A549 (cell line): ENCODE data around the gene SLC10A2. TPM values are rescaled to one million over a fixed set of nuclear protein-coding genes. Genes with fewer than 3 reads are reported as not detected.

ENCODE experiments used
- ATAC-seq, 2 experiments: fragments of 200-7000 bp in 1 of 2; fragments of >200 bp in 1 of 2; cut with Nextera tagmentation in 1 of 2; cut with Tn5 transposase in 1 of 2; 3 replicates each; pipeline versions ENCODE4 v1.8.0 to v1.9.1; 2018 to 2020; ENCODE audit warnings: mild to moderate bottlenecking in 1 of 2, moderate library complexity in 1 of 2
- CTCF ChIA-PET: fragments of 300-600 bp; sonication (Branson Sonifier 250); formaldehyde crosslinking; extraction: SDS; loops from one replicate; lab custom pipeline; 2021; ENCODE audit warnings: antibody characterized with exemption, inconsistent platforms; lab: Yijun Ruan, JAX
- POLR2A ChIA-PET: fragments of 350-600 bp; formaldehyde crosslinking; extraction: SDS; loops from one replicate; lab custom pipeline; 2021; ENCODE audit warnings: antibody characterized with exemption, inconsistent platforms; lab: Yijun Ruan, JAX
- DNase-seq, 2 experiments: peaks; one replicate each; pipeline versions ENCODE4 v3.0.0 to v3.0.0-alpha.2; 2011 to 2016; ENCODE audit warnings: low read depth in 1 of 2, low spot score in 1 of 2
- FAIRE-seq: peaks from 2 replicates; lab custom pipeline; 2011; peaks lifted over from hg19 to GRCh38; lab: Jason Lieb, UNC
- H3K27ac ChIP-seq, 2 experiments: fragments of >200 bp; sonication (Bioruptor Twin); formaldehyde crosslinking; 3 replicates each; pipeline ENCODE4 v1.5.1; 2016 to 2017
- H3K4me1 ChIP-seq: fragments of >200 bp; sonication (Bioruptor Twin); formaldehyde crosslinking; 3 replicates; pipeline ENCODE4 v1.6.1; 2016
- H3K4me2 ChIP-seq: fragments of >200 bp; sonication (Bioruptor Twin); formaldehyde crosslinking; 3 replicates; pipeline ENCODE4 v1.6.1; 2016
- H3K4me3 ChIP-seq: fragments of >200 bp; sonication (Bioruptor Twin); formaldehyde crosslinking; 3 replicates; pipeline ENCODE4 v1.5.1; 2016
- H3K9me3 ChIP-seq: fragments of >200 bp; sonication (Bioruptor Twin); formaldehyde crosslinking; 3 replicates; pipeline ENCODE4 v1.6.1; 2016
- CBX2 ChIP-seq: fragments of 200-600 bp; sonication (generic); IDR thresholded peaks from 2 replicates; pipeline ENCODE4 v1.6.1; 2016; ENCODE audit warnings: low read depth, mild to moderate bottlenecking, borderline replicate concordance
- CEBPB ChIP-seq, 2 experiments: fragments of >200 bp in 1 of 2; sonication (Bioruptor Twin) in 1 of 2; formaldehyde crosslinking in 1 of 2; IDR thresholded peaks; 2 replicates each; pipeline ENCODE4 v1.6.1; 2012 to 2016
- CHD4 ChIP-seq: fragments of 200-600 bp; sonication (generic); IDR thresholded peaks from 2 replicates; pipeline ENCODE4 v1.6.1; 2016; ENCODE audit warnings: antibody characterized with exemption, mild to moderate bottlenecking, borderline replicate concordance
- EHF ChIP-seq: fragments of 250-450 bp; sonication (Bioruptor Pico); IDR thresholded peaks from 2 replicates; pipeline ENCODE4 v1.5.0; 2020; ENCODE audit warnings: mild to moderate bottlenecking
- EHMT2 ChIP-seq: fragments of 200-600 bp; sonication (generic); IDR thresholded peaks from 2 replicates; pipeline ENCODE4 v1.6.1; 2016; ENCODE audit warnings: antibody characterized with exemption, low read depth, mild to moderate bottlenecking, moderate library complexity
- FOSL2 ChIP-seq, 2 experiments: fragments of 450-650 bp in 1 of 2; fragments of >200 bp in 1 of 2; sonication (Bioruptor Twin) in 1 of 2; formaldehyde crosslinking; IDR thresholded peaks; 2 replicates each; pipeline versions ENCODE4 v1.5.0 to v1.6.1; 2016 to 2020; ENCODE audit warnings: mild to moderate bottlenecking in 1 of 2, moderate library complexity in 1 of 2
- GATA3 ChIP-seq: IDR thresholded peaks from 2 replicates; pipeline ENCODE4 v1.6.1; 2012; ENCODE audit warnings: borderline replicate concordance
- HDAC2 ChIP-seq: fragments of 200-600 bp; sonication (generic); IDR thresholded peaks from 2 replicates; pipeline ENCODE4 v1.6.1; 2016
- HEYL ChIP-seq: fragments of 250-450 bp; sonication (Bioruptor Pico); IDR thresholded peaks from 2 replicates; pipeline ENCODE4 v1.8.0; 2021; ENCODE audit warnings: mild to moderate bottlenecking, moderate library complexity
- HOXA7 ChIP-seq: fragments of 250-450 bp; sonication (Bioruptor Pico); IDR thresholded peaks from 2 replicates; pipeline ENCODE4 v1.5.0; 2020; ENCODE audit warnings: mild to moderate bottlenecking, moderate library complexity
- JUN ChIP-seq, 2 experiments: fragments of >200 bp; sonication (Bioruptor Twin); formaldehyde crosslinking; IDR thresholded peaks; 2 replicates in 1 of 2; 3 replicates in 1 of 2; pipeline ENCODE4 v1.6.1; 2016 to 2017
- KDM1A ChIP-seq: fragments of 200-600 bp; sonication (generic); IDR thresholded peaks from 2 replicates; pipeline ENCODE4 v1.6.1; 2016; ENCODE audit warnings: low read depth, mild to moderate bottlenecking
- KDM5A ChIP-seq: fragments of 200-600 bp; sonication (generic); IDR thresholded peaks from 2 replicates; pipeline ENCODE4 v1.6.1; 2016; ENCODE audit warnings: antibody characterized with exemption, mild to moderate bottlenecking
- MAFK ChIP-seq: fragments of 450-650 bp; IDR thresholded peaks from 2 replicates; pipeline ENCODE4 v1.6.1; 2014; ENCODE audit not compliant: partially characterized antibody
- MYC ChIP-seq: IDR thresholded peaks from 2 replicates; pipeline ENCODE4 v1.6.1; 2012; ENCODE audit warnings: mild to moderate bottlenecking, inconsistent platforms, low read length, improper control_type of control experiment, borderline replicate concordance
- NFE2L2 ChIP-seq: fragments of 150-350 bp; conservative IDR thresholded peaks from 2 replicates; pipeline ENCODE4 v1.6.1; 2014; ENCODE audit warnings: low read length
- NR3C1 ChIP-seq: fragments of >200 bp; sonication (Bioruptor Twin); formaldehyde crosslinking; IDR thresholded peaks from 3 replicates; pipeline ENCODE4 v1.6.1; 2017
- PHF8 ChIP-seq: fragments of 200-600 bp; sonication (generic); IDR thresholded peaks from 2 replicates; pipeline ENCODE4 v1.6.1; 2016; ENCODE audit warnings: low read depth, mild to moderate bottlenecking, antibody characterized with exemption, moderate library complexity, borderline replicate concordance
- POLR2AphosphoS2 ChIP-seq: conservative IDR thresholded peaks from 2 replicates; pipeline ENCODE4 v1.6.1; 2012; ENCODE audit warnings: low read length, improper control_type of control experiment, inconsistent platforms
- RARB ChIP-seq: fragments of 250-450 bp; sonication (Bioruptor Pico); IDR thresholded peaks from 2 replicates; pipeline ENCODE4 v1.8.0; 2021; ENCODE audit warnings: mild to moderate bottlenecking, moderate library complexity
- RCOR1 ChIP-seq: fragments of 150-350 bp; IDR thresholded peaks from 2 replicates; pipeline ENCODE4 v1.6.1; 2014; ENCODE audit warnings: antibody characterized with exemption, low read length, low read depth
- RFX5 ChIP-seq: fragments of 450-650 bp; IDR thresholded peaks from 2 replicates; pipeline ENCODE4 v1.7.1; 2014; ENCODE audit warnings: antibody characterized with exemption, mild to moderate bottlenecking, moderate library complexity
- SMC3 ChIP-seq: fragments of >200 bp; sonication (Bioruptor Twin); formaldehyde crosslinking; IDR thresholded peaks from 3 replicates; pipeline ENCODE4 v1.6.1; 2018; ENCODE audit warnings: inconsistent platforms
- TFCP2L1 ChIP-seq: fragments of 250-450 bp; sonication (Bioruptor Pico); IDR thresholded peaks from 2 replicates; pipeline ENCODE4 v1.5.0; 2021; ENCODE audit warnings: mild to moderate bottlenecking
- ZC3H11A ChIP-seq: fragments of 450-650 bp; IDR thresholded peaks from 2 replicates; pipeline ENCODE4 v1.6.1; 2014; ENCODE audit warnings: antibody characterized with exemption, mild to moderate bottlenecking
- ZNF302 ChIP-seq: fragments of 250-450 bp; sonication (Bioruptor Pico); IDR thresholded peaks from 2 replicates; pipeline ENCODE4 v1.9.0; 2021; ENCODE audit warnings: inconsistent platforms, mild to moderate bottlenecking, moderate library complexity
- WGBS: methylation state at CpG from one replicate; pipeline ENCODE4 v1.1.6; 2017; ENCODE audit errors: missing lambda C conversion rate; 5-methylcytosine and 5-hydroxymethylcytosine counted together
- polyA plus RNA-seq, 4 experiments: library from polyadenylated mRNA; depleted of rRNA in 3 of 4; stranded (reverse); fragments of >200 nt; fragmentation: RNase III in 1 of 4; extraction: RNeasy Plus Mini Kit Qiagen cat#74134 plus additional on column Dnase treatment in 1 of 4; gene quantifications; 2 replicates in 3 of 4; 3 replicates in 1 of 4; pipeline ENCODE4 v1.2.3, GENCODE V29; 2011 to 2017
- TF ChIP-seq, protein P1 (sequence below): IDR thresholded peaks from 2 replicates; pipeline ENCODE4 v1.6.1; 2012
- TF ChIP-seq, protein P2 (sequence below): IDR thresholded peaks from 2 replicates; pipeline ENCODE4 v1.6.1; 2012; ENCODE audit warnings: low read depth, borderline replicate concordance
- TF ChIP-seq, protein P3 (sequence below): fragments of 150-350 bp; IDR thresholded peaks from 2 replicates; pipeline ENCODE4 v1.6.1; 2014; ENCODE audit warnings: low read depth, mild to moderate bottlenecking, low read length

The SLC10A2 gene
- polyA plus RNA-seq, 2 of the 4 experiments (the other 2 are of a cell fraction), result not detected

DNA sequence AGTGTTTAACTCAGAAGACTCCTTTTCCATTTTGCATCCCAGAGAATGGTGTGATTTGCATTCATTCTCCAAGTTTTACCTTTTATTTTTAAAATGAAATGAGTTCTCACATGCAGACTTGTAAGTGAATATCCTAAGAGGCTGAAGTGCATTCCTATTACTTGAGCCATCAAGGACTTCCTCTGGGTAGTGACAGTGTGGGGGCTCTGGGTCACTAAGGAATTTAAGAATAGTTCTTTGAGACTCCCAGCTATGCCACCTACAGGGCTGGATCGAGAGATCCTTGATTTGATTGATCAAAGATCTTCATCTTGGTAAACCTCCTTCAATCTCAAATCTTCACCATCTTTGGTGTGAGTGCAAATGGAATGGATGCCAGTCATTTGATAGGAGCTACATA lies 36.3 kb upstream of the SLC10A2 start (continued):
- no peak for TF ChIP-seq ZNF302 (CRISPR knock-in tag)

DNA sequence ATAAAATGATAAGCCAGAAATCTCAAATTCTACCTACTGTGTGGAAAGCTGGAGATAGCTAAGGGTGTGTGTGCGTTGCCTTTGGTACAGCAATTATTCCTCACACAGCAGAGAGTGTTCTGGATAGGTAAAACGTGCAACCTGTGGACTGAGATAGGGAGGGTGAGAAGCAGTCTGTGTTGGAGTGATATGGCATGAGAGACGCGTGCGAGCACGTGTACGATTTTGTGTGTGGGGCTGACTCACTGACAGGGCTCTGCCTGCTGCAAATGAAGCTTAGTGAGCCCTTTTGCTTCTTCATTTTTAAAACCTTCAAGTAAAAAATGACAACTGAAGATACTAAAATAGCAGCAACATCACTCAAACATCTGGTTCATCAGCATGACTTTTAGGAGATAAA lies 35.7 kb upstream of the SLC10A2 start:
- ATAC-seq (no peak), FAIRE-seq (no peak), DNase-seq (no peak)
- Histone ChIP-seq H3K4me2 (no peak overlapping the region), H3K4me3 (no peak overlapping the region), H3K4me1 (no peaks in the 10 kb centered on the region), H3K27ac (no peak overlapping the region), H3K9me3 (no peaks in the 10 kb centered on the region)
- ChIA-PET POLR2A (no interaction called here), CTCF (no interaction called here)
- WGBS, result under 1% methylated on average over 7 of the region's 7 CpGs
- TF ChIP-seq, protein P1, sequence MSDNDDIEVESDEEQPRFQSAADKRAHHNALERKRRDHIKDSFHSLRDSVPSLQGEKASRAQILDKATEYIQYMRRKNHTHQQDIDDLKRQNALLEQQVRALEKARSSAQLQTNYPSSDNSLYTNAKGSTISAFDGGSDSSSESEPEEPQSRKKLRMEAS, result no peak

DNA sequence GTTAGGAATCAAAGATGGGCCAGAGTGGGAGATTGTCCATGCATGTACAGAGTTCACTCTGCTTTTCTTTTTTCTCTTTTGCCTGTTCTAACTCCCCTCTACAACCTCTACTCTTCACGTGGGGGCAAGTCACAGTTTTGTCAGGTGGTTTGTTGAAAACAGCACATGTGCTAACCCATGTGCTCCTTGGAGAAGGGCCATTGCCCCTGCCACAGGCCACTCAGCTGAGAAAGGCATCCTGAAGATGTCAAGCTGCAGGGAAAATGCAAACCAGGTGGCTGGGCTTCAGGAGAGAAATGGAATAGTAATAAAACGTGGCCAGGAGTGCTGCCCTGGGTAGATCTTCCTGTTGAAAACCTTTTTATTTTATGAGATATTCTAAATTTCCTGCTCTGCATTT lies 35.3 kb upstream of the SLC10A2 start:
- Histone ChIP-seq H3K4me2 (no peak overlapping the region), H3K4me1 (no peaks in the 10 kb centered on the region), H3K9me3 (no peaks in the 10 kb centered on the region), H3K27ac (no peak overlapping the region), H3K4me3 (no peak overlapping the region)
- no peak for ATAC-seq
- TF ChIP-seq HDAC2 (no peak), JUN (IDR thresholded peaks at IDR 0.05) (no peak), EHF (CRISPR knock-in tag) (no peak), HOXA7 (no peak), RARB (CRISPR knock-in tag) (no peak), EHMT2 (no peak), CEBPB (IDR thresholded peaks at IDR 0.05) (no peak), NR3C1 (no peak), ZC3H11A (no peak), NFE2L2 (no peak), CBX2 (no peak), MAFK (no peak), HEYL (CRISPR knock-in tag) (no peak), RFX5 (no peak), CHD4 (no peak), MYC (no peak), FOSL2 (IDR thresholded peaks at IDR 0.05) (no peak), FOSL2 (CRISPR knock-in tag; IDR thresholded peaks at IDR 0.05) (no peak), KDM5A (no peak)
- TF ChIP-seq, protein P2, sequence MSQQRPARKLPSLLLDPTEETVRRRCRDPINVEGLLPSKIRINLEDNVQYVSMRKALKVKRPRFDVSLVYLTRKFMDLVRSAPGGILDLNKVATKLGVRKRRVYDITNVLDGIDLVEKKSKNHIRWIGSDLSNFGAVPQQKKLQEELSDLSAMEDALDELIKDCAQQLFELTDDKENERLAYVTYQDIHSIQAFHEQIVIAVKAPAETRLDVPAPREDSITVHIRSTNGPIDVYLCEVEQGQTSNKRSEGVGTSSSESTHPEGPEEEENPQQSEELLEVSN, result no peak
- no peak for FAIRE-seq
- DNase-seq, result no peak
- 0% methylated on average over 2 of the region's 2 CpGs for WGBS
- ChIA-PET POLR2A (no interaction called here), CTCF (no interaction called here)

DNA sequence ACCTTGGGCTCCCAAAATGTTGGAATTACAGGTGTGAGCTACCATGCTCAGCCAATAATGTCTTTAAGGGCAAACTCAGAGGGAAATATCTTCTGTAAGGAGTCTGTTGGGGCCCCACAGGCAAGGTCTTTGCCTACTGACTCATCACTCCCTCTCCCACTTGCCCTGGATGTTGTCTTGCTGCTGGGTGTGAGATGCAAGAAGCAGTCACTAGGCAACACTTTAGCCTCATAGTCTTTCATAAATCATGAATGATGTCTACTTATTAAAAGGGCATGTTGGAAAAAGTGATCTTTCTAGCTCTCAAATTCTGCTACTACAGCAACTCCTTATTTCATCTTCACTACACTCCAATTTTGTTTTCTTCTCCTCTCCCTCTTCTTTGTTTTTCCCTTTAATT lies 34.6 kb upstream of the SLC10A2 start:
- no peaks in the 10 kb centered on the region for H3K9me3 ChIP-seq
- H3K4me2 ChIP-seq, result no peak overlapping the region
- no peak for TF ChIP-seq HDAC2
- no peak for TF ChIP-seq GATA3
- no peak for TF ChIP-seq KDM1A
- TF ChIP-seq TFCP2L1 (CRISPR knock-in tag), result no peak
- no peak for TF ChIP-seq NR3C1
- TF ChIP-seq POLR2AphosphoS2, result no peak
- TF ChIP-seq, protein P3, sequence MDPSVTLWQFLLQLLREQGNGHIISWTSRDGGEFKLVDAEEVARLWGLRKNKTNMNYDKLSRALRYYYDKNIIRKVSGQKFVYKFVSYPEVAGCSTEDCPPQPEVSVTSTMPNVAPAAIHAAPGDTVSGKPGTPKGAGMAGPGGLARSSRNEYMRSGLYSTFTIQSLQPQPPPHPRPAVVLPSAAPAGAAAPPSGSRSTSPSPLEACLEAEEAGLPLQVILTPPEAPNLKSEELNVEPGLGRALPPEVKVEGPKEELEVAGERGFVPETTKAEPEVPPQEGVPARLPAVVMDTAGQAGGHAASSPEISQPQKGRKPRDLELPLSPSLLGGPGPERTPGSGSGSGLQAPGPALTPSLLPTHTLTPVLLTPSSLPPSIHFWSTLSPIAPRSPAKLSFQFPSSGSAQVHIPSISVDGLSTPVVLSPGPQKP, result no peak
- TF ChIP-seq SMC3, result no peak
- no peak for TF ChIP-seq JUN (IDR thresholded peaks at IDR 0.05)
- no peak for TF ChIP-seq PHF8
- TF ChIP-seq RCOR1, result no peak
- ChIA-PET CTCF (no interaction called here), POLR2A (no interaction called here)
- DNase-seq, result no peak
- no peak for ATAC-seq
- FAIRE-seq, result no peak
- H3K4me1 ChIP-seq, result no peaks in the 10 kb centered on the region
- H3K27ac ChIP-seq, result no peak overlapping the region
- H3K4me3 ChIP-seq, result no peak overlapping the region
